ENCODE data around the gene SETBP1. TPM values are rescaled to one million over a fixed set of nuclear protein-coding genes. Genes with fewer than 3 reads are reported as not detected.
A peak's percentile ranks its signal among the peaks of the same experiment; 100 is the strongest.

SETBP1 gene
- 10 to 100 TPM; 59.5 to 76.9 TPM for total RNA-seq
- long read RNA-seq, donor 1, partial matches to known transcripts, result 1 of 18 reads
- long read RNA-seq, donor 1, other reads (novel, unspliced or antisense), result 17 of 18 reads
- long read RNA-seq, donor 2, partial matches to known transcripts, result 0 of 17 reads
- long read RNA-seq, donor 2, other reads (novel, unspliced or antisense), result 17 of 17 reads

- intact Hi-C loops (cut with DNase I), result loop anchor here (10.0 kb wide), 2 partner anchors 54 to 114 kb away; no protein-coding TSS in a partner anchor
- DNase-seq (ENCODE audit: low spot score), result peak; percentile 93
These were observed at the start of gene SETBP1 for GRCh38 chr18:44680273-44681075. TSS of gene SETBP1 (plus strand) at chr18:44680888. CDS start at chr18:44701347, 20,459 bp downstream.

- DNase-seq (ENCODE audit: low spot score), result no peak
- intact Hi-C loops (cut with DNase I), result no loop called here
These were observed 48.1 kb upstream of the SETBP1 start for GRCh38 chr18:44632469-44633145.

GRCh38 chr18:44635546-44635945 is 45.1 kb upstream of the SETBP1 start:
- DNase-seq (ENCODE audit: low spot score), result no peak

GRCh38 chr18:44636241-44636640 is 44.4 kb upstream of the SETBP1 start:
- intact Hi-C loops (cut with DNase I), result no loop called here
- no peak for DNase-seq (ENCODE audit: low spot score)

More at GRCh38 chr18:44635546-44635945, 45.1 kb upstream of the SETBP1 start:
- intact Hi-C loops (cut with DNase I), result no loop called here

GRCh38 chr18:44637210-44638033 is 43.3 kb upstream of the SETBP1 start:
- no peak for DNase-seq (ENCODE audit: low spot score)
- intact Hi-C loops (cut with DNase I), result no loop called here

- intact Hi-C loops (cut with DNase I), result no loop called here
- DNase-seq (ENCODE audit: low spot score), result no peak
These were observed 42.6 kb upstream of the SETBP1 start for GRCh38 chr18:44638034-44638540.

GRCh38 chr18:44638811-44639210 is 41.9 kb upstream of the SETBP1 start:
- DNase-seq (ENCODE audit: low spot score), result no peak
- intact Hi-C loops (cut with DNase I), result no loop called here

- intact Hi-C loops (cut with DNase I), result no loop called here
- no peak for DNase-seq (ENCODE audit: low spot score)
These were observed 37.7 kb upstream of the SETBP1 start for GRCh38 chr18:44643004-44643403.

- no peak for DNase-seq (ENCODE audit: low spot score)
These were observed 29.2 kb upstream of the SETBP1 start for GRCh38 chr18:44651478-44651877.

GRCh38 chr18:44651918-44652572 is 28.6 kb upstream of the SETBP1 start:
- intact Hi-C loops (cut with DNase I), result no loop called here
- no peak for DNase-seq (ENCODE audit: low spot score)

More at GRCh38 chr18:44651478-44651877, 29.2 kb upstream of the SETBP1 start:
- intact Hi-C loops (cut with DNase I), result no loop called here

- no peak for DNase-seq (ENCODE audit: low spot score)
- intact Hi-C loops (cut with DNase I), result no loop called here
These were observed 28.0 kb upstream of the SETBP1 start for GRCh38 chr18:44652722-44653121.

GRCh38 chr18:44654573-44654972 is 26.1 kb upstream of the SETBP1 start:
- DNase-seq (ENCODE audit: low spot score), result no peak
- intact Hi-C loops (cut with DNase I), result no loop called here

GRCh38 chr18:44655435-44655834 is 25.3 kb upstream of the SETBP1 start:
- no peak for DNase-seq (ENCODE audit: low spot score)
- intact Hi-C loops (cut with DNase I), result no loop called here

GRCh38 chr18:44659771-44660170 is 20.9 kb upstream of the SETBP1 start:
- intact Hi-C loops (cut with DNase I), result loop anchor here in 1 of 2 donors (5.0 kb wide), 1 partner anchor 537 kb away; no protein-coding TSS in a partner anchor
- no peak for DNase-seq (ENCODE audit: low spot score)

- intact Hi-C loops (cut with DNase I), result no loop called here
- no peak for DNase-seq (ENCODE audit: low spot score)
These were observed 12.3 kb upstream of the SETBP1 start for GRCh38 chr18:44668270-44668975.

- intact Hi-C loops (cut with DNase I), result loop anchor here in 1 of 2 donors (10.0 kb wide), 1 partner anchor 343 kb away; no protein-coding TSS in a partner anchor
- no peak for DNase-seq (ENCODE audit: low spot score)
These were observed 8.8 kb upstream of the SETBP1 start for GRCh38 chr18:44671914-44672313.

- no peak for DNase-seq (ENCODE audit: low spot score)
- intact Hi-C loops (cut with DNase I), result loop anchor here in 1 of 2 donors (10.0 kb wide), 1 partner anchor 342 kb away; no protein-coding TSS in a partner anchor
These were observed 8.2 kb upstream of the SETBP1 start for GRCh38 chr18:44672506-44672905.

Data from posterior vena cava (tissue), 2 donors.